Body of pancreas (tissue), 4 donors: ENCODE data around the gene DDX10.

Experiments used
- POLR2A ChIP-seq, 3 donors: fragments of 450-650 bp; IDR thresholded peaks; one replicate each; pipeline ENCODE4 v1.6.1; 2016; ENCODE audit warnings: antibody characterized with exemption in 3 of 3, mild to moderate bottlenecking in 2 of 3
- TF ChIP-seq, protein P1 (sequence below), 7 experiments: fragments of 450-650 bp in 4 of 7; fragments of 200-600 bp in 3 of 7; sonication (generic) in 3 of 7; IDR thresholded peaks; one replicate each; pipeline ENCODE4 v1.5.1; 2016 to 2019; ENCODE audit warnings: antibody characterized with exemption in 7 of 7

- TF ChIP-seq, protein P1, sequence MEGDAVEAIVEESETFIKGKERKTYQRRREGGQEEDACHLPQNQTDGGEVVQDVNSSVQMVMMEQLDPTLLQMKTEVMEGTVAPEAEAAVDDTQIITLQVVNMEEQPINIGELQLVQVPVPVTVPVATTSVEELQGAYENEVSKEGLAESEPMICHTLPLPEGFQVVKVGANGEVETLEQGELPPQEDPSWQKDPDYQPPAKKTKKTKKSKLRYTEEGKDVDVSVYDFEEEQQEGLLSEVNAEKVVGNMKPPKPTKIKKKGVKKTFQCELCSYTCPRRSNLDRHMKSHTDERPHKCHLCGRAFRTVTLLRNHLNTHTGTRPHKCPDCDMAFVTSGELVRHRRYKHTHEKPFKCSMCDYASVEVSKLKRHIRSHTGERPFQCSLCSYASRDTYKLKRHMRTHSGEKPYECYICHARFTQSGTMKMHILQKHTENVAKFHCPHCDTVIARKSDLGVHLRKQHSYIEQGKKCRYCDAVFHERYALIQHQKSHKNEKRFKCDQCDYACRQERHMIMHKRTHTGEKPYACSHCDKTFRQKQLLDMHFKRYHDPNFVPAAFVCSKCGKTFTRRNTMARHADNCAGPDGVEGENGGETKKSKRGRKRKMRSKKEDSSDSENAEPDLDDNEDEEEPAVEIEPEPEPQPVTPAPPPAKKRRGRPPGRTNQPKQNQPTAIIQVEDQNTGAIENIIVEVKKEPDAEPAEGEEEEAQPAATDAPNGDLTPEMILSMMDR (IDR thresholded peaks at IDR 0.05): no peak
- no peak for TF ChIP-seq POLR2A (IDR thresholded peaks at IDR 0.05)
Measured at GRCh38 chr11:108904480-108904879, 239.6 kb downstream of the DDX10 start.
